ENCODE measurements around the gene EHMT1.

GRCh38 chr9:137834846-137835546 is 216.2 kb downstream of the EHMT1 start:
- TF ChIP-seq GTF2B (IDR thresholded peaks at IDR 0.05; ENCODE audit: extremely low read depth, insufficient read length): no peak
- no peak for TF ChIP-seq ARID4B (CRISPR knock-in tag; IDR thresholded peaks at IDR 0.05)
- no peak for TF ChIP-seq SIN3A (IDR thresholded peaks at IDR 0.05; ENCODE audit: borderline replicate concordance in 2 of 2, control insufficient read depth in 1 of 2, low read depth in 2 of 2, low read length in 2 of 2)
- TF ChIP-seq SP1 (CRISPR knock-in tag; IDR thresholded peaks at IDR 0.05): no peak
- TF ChIP-seq POLR2AphosphoS5 (IDR thresholded peaks at IDR 0.05; ENCODE audit: control insufficient read depth, insufficient read depth, low read depth, low read length): no peak
- TF ChIP-seq ADNP (tag; IDR thresholded peaks at IDR 0.05): no peak
